Fibroblast of skin of scalp (primary cell): Measurements from ENCODE around the gene STPG2. TPM values are rescaled to one million over a fixed set of nuclear protein-coding genes. Genes with fewer than 3 reads are reported as not detected.
A peak's percentile ranks its signal among the peaks of the same experiment; 100 is the strongest.

Source experiments
- DNase-seq: peaks from one replicate; pipeline ENCODE4 v3.0.0-alpha.2; 2013
- polyA plus RNA-seq, 2 experiments: library from polyadenylated mRNA; unstranded; fragments of 120-200 nt; gene quantifications; one replicate each; pipeline ENCODE4 v1.2.1, GENCODE V29; 2013; ENCODE audit not compliant: insufficient read length in 2 of 2

The STPG2 gene
- not detected for polyA plus RNA-seq (2013, experiment 1 of 2; ENCODE audit: insufficient read length)
- polyA plus RNA-seq (2013, experiment 2 of 2; ENCODE audit: insufficient read length) = not detected

- peak; percentile 89 for DNase-seq
Observed at GRCh38 chr4:98143001-98143899, at the start of gene STPG2. Gene STPG2 (minus strand): TSS chr4:98143476.

- DNase-seq = no peak
Observed at GRCh38 chr4:98185279-98185678, 42.0 kb upstream of the STPG2 start.

GRCh38 chr4:98181809-98182208 lies 38.5 kb upstream of the STPG2 start:
- peak; percentile 2 for DNase-seq

- no peak for DNase-seq
Observed at GRCh38 chr4:98179951-98180350, 36.7 kb upstream of the STPG2 start.

GRCh38 chr4:98176531-98176930 lies 33.3 kb upstream of the STPG2 start:
- no peak for DNase-seq

GRCh38 chr4:98170035-98170434 lies 26.8 kb upstream of the STPG2 start:
- no peak for DNase-seq

GRCh38 chr4:98166731-98167041 lies 23.4 kb upstream of the STPG2 start:
- DNase-seq = no peak

GRCh38 chr4:98166025-98166730 lies 22.9 kb upstream of the STPG2 start:
- no peak for DNase-seq

- no peak for DNase-seq
Observed at GRCh38 chr4:98162696-98163095, 19.4 kb upstream of the STPG2 start.

- DNase-seq = no peak
Observed at GRCh38 chr4:98151145-98151924, 8.1 kb upstream of the STPG2 start.

GRCh38 chr4:98150092-98150761 lies 7.0 kb upstream of the STPG2 start:
- DNase-seq = peak; percentile 10

GRCh38 chr4:98148856-98149255 lies 5.6 kb upstream of the STPG2 start:
- no peak for DNase-seq

GRCh38 chr4:98126141-98126540 lies 17.1 kb downstream of the STPG2 start:
- no peak for DNase-seq

- DNase-seq = no peak
Observed at GRCh38 chr4:98125585-98125984, 17.7 kb downstream of the STPG2 start.

GRCh38 chr4:98117363-98117762 lies 25.9 kb downstream of the STPG2 start:
- no peak for DNase-seq

- peak; percentile 23 for DNase-seq
Observed at GRCh38 chr4:98113012-98113411, 30.3 kb downstream of the STPG2 start.

- DNase-seq = no peak
Observed at GRCh38 chr4:98110929-98111328, 32.3 kb downstream of the STPG2 start.

GRCh38 chr4:98110214-98110613 lies 33.1 kb downstream of the STPG2 start:
- DNase-seq = no peak

GRCh38 chr4:98102660-98103059 lies 40.6 kb downstream of the STPG2 start:
- DNase-seq = no peak

GRCh38 chr4:98101988-98102387 lies 41.3 kb downstream of the STPG2 start:
- DNase-seq = no peak

- DNase-seq = no peak
Observed at GRCh38 chr4:98098764-98099163, 44.5 kb downstream of the STPG2 start.

GRCh38 chr4:98094118-98094517 lies 49.2 kb downstream of the STPG2 start:
- DNase-seq = no peak
